HG03280 (cell line): ENCODE data around the gene ATP6V1D.
"Not testable (repeated sequence)": the region's sequence is repeated elsewhere in the genome, so short reads cannot be mapped to it uniquely, and the experiment has no call there.

Experiments
- ATAC-seq: cut with Tn5 transposase; IDR thresholded peaks from one replicate; pipeline ENCODE4 v1.9.1; 2021; ENCODE audit warnings: mild to moderate bottlenecking, moderate library complexity; ENCODE audit not compliant: unreplicated experiment

ATP6V1D gene

GRCh38 chr14:67371247-67372148, 11.9 kb upstream of the ATP6V1D start:
- ATAC-seq, result no peak

DNA sequence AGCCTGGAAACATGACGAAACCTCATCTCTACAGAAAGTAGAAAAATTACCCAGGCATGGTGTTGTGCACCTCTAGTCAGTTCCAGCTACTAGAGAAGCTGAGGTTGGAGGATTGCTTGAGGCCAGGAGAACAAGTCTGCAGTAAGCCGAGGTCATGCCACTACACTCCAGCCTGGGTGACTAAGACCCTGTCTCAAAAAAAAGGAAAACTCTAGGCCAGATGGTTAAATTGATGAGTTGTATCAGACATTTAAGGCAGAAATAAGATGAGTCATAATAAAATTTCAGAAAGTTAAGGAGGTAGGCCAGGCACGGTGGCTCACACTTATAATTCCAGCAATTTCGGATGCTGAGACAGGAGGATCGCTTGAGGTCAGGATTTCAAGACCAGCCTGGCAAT, 11.2 kb upstream of the ATP6V1D start:
- no peak for ATAC-seq

DNA sequence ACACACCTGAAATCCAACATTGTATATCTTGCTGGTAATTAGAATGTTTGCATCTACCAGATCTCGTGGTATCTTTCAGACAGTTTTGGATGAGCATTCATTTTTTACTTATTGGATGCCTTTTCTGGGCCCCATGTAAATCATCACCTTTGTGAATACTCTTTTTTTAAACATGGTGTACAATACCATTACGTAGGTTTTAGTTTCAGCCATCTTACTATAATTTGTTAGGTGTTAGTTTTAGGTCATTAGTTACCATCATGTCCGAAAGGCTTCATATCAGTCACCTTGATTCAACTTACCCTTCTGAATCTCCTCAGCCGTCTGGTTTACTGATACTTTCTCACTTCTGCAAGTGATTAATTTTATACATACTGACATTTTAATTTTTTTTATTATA, 5.9 kb upstream of the ATP6V1D start:
- ATAC-seq, result no peak

- ATAC-seq, result peak; percentile 32
Observed at GRCh38 chr14:67360470-67361206, 1.0 kb upstream of the ATP6V1D start.

DNA sequence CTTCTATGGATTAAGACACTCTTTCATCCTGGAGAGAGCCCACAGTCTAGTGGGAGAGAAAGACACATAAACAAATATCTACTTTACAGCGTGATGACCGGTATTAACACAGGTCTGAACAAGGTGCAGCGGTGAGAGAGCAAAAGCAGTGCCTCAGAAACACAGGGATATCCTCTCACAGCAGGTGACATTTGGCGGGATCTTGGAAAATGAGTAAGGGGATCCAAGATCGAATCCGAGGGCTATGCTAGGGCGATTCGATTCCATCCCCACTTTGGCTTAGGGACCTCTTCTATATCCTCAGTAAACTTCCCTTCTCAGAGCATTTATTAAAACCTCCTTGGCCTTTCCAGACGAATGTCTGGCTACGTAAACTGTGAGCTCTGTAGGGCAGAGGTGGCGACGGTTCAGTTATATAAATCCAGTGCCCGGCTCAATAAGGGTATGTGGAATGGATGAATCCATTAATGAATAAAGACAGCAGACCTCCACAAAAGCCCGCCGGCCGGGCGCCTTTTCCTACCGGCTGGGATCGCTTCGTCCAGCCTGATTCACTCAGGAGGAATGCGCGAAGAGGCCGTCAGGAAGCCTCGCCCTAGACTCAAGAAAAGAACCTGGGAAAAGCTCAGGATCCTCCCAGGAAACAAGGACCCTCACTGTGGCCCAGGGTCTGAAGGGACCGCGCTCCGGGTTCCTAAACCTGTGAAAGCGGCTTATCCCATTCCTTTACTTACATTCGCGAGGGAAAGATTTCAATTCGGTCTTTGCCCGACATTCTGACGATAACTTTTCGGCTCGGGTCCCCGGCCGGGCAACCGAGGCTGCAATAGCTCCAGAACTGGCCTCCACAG, 455 bp downstream of the ATP6V1D start:
- ATAC-seq, result no peak

DNA sequence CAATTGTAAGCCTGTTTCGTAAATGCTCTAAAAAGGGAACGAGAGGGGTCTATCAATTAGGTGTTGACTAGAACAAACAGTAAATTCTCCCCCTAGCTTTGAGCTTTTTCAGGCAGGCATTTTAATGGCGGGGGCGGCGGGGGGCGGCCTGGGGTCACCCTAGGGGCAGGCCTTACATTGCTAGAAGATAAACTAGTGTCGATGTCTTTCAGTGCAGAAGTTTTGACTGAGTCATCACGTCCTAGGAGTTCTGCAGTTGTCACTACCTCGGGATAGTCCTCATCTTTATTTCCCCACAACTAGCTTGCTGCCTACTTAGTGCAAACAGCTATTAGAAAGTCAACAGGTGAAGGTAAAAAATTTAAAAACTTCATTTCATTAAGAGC, 1.6 kb downstream of the ATP6V1D start:
- ATAC-seq, result no peak

DNA sequence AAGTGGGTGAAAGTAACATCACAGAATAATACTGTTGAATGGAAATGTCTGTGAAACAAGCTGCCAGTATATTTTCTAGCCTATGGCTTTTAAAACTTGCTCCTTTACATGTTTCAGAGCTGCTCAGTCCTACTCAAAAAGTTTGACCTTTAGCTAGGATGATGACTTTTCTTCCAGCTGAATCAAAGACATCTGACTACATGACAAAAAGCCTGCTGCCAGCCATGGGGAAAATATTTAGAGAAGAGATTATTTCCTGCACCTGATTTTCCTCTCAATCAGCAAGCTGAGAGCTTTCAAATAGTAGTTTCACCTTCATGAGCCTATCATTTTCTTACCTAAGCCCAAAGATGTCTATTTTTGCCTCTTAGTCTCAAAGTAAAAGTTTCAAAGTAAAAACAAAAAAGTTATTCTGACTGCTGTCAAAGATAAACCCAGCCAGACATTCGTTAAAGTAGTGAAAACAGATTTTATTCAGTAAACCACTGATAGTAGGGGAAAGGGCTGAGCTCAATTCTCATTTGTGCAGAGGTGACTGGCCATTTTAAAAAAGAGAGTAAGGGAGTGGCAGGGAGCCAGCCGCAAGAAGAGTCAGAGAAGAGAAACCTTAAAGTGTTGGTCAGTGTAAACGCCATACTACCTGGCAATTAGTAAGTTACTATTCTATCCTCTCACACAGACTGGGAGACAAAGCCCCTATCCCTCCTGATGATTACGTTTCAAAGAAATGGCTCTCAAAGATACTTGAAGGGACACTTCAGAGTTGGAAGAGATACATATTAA, 2.2 kb downstream of the ATP6V1D start:
- ATAC-seq, result no peak

GRCh38 chr14:67352055-67352454, 7.5 kb downstream of the ATP6V1D start:
- ATAC-seq, result no peak

DNA sequence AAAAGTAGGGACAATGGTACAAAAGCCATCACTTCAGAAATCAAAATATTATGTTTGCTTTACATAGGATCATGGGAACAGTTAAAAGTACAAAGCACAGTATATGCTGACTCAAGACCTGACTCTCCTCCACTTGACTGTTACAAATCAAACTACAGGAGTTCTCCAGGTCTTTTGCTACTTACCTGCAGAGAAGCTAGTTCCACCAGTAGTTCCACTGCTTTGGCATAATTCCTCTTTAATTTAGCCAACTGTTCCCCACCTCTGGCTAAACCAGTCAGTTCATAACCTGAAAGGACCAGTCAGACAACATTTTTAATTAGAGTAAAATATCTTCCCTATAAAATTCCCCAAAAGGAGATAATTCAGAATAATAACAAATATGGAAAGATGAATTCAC, 14.0 kb downstream of the ATP6V1D start:
- no peak for ATAC-seq

- ATAC-seq, result no peak
Observed at GRCh38 chr14:67343601-67344230, 15.9 kb downstream of the ATP6V1D start.

DNA sequence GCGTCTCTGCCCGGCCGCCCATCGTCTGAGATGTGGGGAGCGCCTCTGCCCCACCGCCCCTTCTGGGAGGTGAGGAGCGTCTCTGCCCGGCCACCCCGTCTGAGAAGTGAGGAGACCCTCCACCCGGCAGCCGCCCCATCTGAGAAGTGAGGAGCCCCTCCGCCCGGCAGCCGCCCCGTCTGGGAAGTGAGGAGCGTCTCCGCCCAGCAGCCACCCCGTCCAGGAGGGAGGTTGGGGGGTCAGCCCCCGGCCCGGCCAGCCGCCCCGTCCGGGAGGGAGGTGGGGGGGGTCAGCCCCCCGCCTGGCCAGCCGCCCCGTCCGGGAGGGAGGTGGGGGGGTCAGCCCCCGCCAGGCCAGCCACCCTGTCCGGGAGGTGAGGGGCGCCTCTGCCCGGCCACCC, 18.4 kb downstream of the ATP6V1D start:
- ATAC-seq, result not testable (repeated sequence)

- no peak for ATAC-seq
Observed at GRCh38 chr14:67335781-67336180, 23.8 kb downstream of the ATP6V1D start.

DNA sequence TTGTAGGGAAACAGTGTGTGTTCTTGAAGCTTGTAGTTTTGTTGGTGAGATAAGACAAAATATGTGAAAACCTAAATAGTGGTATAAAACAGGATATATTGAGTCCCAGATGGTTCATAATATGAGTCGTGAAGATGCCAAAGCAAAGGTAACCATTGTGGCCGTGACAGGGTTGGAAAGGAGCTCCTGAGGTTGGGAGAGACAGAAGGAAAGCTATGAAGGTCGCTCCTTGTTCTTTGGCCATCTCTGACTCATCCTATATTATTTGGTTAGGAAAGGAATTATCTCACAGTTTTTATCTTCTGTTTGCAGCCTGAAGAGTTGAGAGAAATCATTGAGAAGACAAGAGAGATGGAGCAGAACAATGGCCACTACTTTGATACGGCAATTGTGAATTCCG, 27.1 kb downstream of the ATP6V1D start:
- no peak for ATAC-seq

GRCh38 chr14:67331368-67332125, 28.1 kb downstream of the ATP6V1D start:
- no peak for ATAC-seq

GRCh38 chr14:67329666-67330065, 29.9 kb downstream of the ATP6V1D start:
- not testable (repeated sequence) for ATAC-seq

GRCh38 chr14:67319142-67319541, 40.5 kb downstream of the ATP6V1D start:
- no peak for ATAC-seq

- no peak for ATAC-seq
Observed at GRCh38 chr14:67317822-67318221, 41.8 kb downstream of the ATP6V1D start.

DNA sequence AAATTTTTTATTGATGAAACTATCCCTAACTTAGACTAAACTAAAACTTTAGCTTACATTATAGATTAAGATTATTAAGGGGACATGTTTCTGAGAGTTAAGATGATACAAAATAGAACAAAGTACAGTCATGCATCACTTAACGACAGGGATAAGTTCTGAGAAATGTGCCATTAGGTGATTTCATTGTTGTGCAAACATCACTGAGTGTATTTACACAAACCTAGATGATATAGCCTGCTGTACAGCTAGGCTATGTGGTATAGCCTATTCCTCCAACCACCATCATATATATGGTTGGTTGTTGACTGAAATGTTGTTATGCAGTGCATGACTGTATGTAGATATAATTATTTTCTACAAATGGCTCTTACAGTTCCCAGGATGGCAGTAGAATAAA, 46.5 kb downstream of the ATP6V1D start:
- no peak for ATAC-seq

- ATAC-seq, result no peak
Observed at GRCh38 chr14:67311868-67312267, 47.7 kb downstream of the ATP6V1D start.
